NB4 (cell line): ENCODE data around the gene GALNT13.

Experiments
- DNase-seq: peaks from one replicate; pipeline ENCODE4 v3.0.0; 2010; ENCODE audit warnings: low read depth
- H3K4me3 ChIP-seq: one replicate; pipeline ENCODE4 v1.5.1; 2011; ENCODE audit warnings: mild to moderate bottlenecking, low read depth, low read length, moderate library complexity
- CTCF ChIP-seq: IDR thresholded peaks from one replicate; pipeline ENCODE4 v1.5.1; 2012; ENCODE audit warnings: low read depth, low read length
- MAX ChIP-seq: IDR thresholded peaks from 2 replicates; pipeline ENCODE4 v1.6.1; 2011; ENCODE audit warnings: low read depth, low read length
- MYC ChIP-seq: IDR thresholded peaks from 2 replicates; pipeline ENCODE4 v1.6.1; 2011; ENCODE audit warnings: low read depth, low read length
- POLR2A ChIP-seq: IDR thresholded peaks from 2 replicates; pipeline ENCODE4 v1.6.1; 2011; ENCODE audit warnings: mild to moderate bottlenecking; ENCODE audit not compliant: insufficient read length; ENCODE audit errors: extremely low read depth

The GALNT13 gene

GRCh38 chr2:153880926-153881325 lies 9.2 kb downstream of the GALNT13 start:
- DNase-seq: no peak
- no peak overlapping the region for H3K4me3 ChIP-seq
- TF ChIP-seq MYC: no peak
- TF ChIP-seq MAX: no peak
- no peak for TF ChIP-seq POLR2A
- TF ChIP-seq CTCF: no peak

GRCh38 chr2:153886833-153887232 lies 15.1 kb downstream of the GALNT13 start:
- no peak overlapping the region for H3K4me3 ChIP-seq
- DNase-seq: no peak
- TF ChIP-seq MYC: no peak
- TF ChIP-seq CTCF: no peak
- no peak for TF ChIP-seq MAX
- no peak for TF ChIP-seq POLR2A

GRCh38 chr2:153890576-153890975 lies 18.9 kb downstream of the GALNT13 start:
- no peak for DNase-seq
- H3K4me3 ChIP-seq: no peak overlapping the region
- TF ChIP-seq MAX (no peak), MYC (no peak), CTCF (no peak), POLR2A (no peak)

GRCh38 chr2:153891051-153891450 lies 19.3 kb downstream of the GALNT13 start:
- H3K4me3 ChIP-seq: no peak overlapping the region
- no peak for TF ChIP-seq POLR2A
- TF ChIP-seq CTCF: no peak
- TF ChIP-seq MAX: no peak
- no peak for TF ChIP-seq MYC
- no peak for DNase-seq

- no peak for DNase-seq
- H3K4me3 ChIP-seq: no peak overlapping the region
- TF ChIP-seq CTCF (no peak), MYC (no peak), POLR2A (no peak), MAX (no peak)
These were observed 41.2 kb downstream of the GALNT13 start for GRCh38 chr2:153912798-153913396.

GRCh38 chr2:153917570-153917969 lies 45.8 kb downstream of the GALNT13 start:
- TF ChIP-seq CTCF (no peak), MAX (no peak), POLR2A (no peak), MYC (no peak)
- H3K4me3 ChIP-seq: no peak overlapping the region
- DNase-seq: no peak
